HepG2 (cell line): Measurements from ENCODE around the gene KIF5B. TPM values are rescaled to one million over a fixed set of nuclear protein-coding genes. Genes with fewer than 3 reads are reported as not detected.

Experiments used
- ATAC-seq: fragments of 200-7000 bp; cut with Tn5 transposase; 3 replicates; pipeline ENCODE4 v1.9.1; 2020; ENCODE audit warnings: mild to moderate bottlenecking, moderate library complexity
- BruUV-seq: library from RNA; stranded (reverse); fragments of 400-500 nt; replicated peaks from 2 replicates; lab custom pipeline; 2021; lab: Mats Ljungman, UMichigan
- CTCF ChIA-PET: fragments of 300-600 bp; formaldehyde crosslinking; extraction: SDS; loops from one replicate; lab custom pipeline; 2021; ENCODE audit warnings: low total read pairs, inconsistent platforms, low intra/inter-chr PET ratio; lab: Yijun Ruan, JAX
- POLR2A ChIA-PET: fragments of 350-600 bp; sonication (Branson Sonifier 250); formaldehyde crosslinking; loops from one replicate; lab custom pipeline; 2020; ENCODE audit warnings: antibody characterized with exemption, inconsistent platforms; lab: Yijun Ruan, JAX
- DNase-seq: peaks from one replicate; pipeline ENCODE4 v3.0.0-alpha.2; 2015; ENCODE audit warnings: low spot score
- FAIRE-seq: peaks from 3 replicates; lab custom pipeline; 2011; peaks lifted over from hg19 to GRCh38; lab: Jason Lieb, UNC
- H2AFZ ChIP-seq: one replicate; pipeline ENCODE4 v1.6.1; 2011; ENCODE audit warnings: low read length, inconsistent platforms
- H3K27ac ChIP-seq: fragments of 300-600 bp; 3 replicates; pipeline ENCODE4 v1.8.0; 2011; ENCODE audit warnings: mixed run types, mild to moderate bottlenecking, mixed read lengths, low read length, inconsistent platforms; ENCODE audit not compliant: insufficient read depth; ENCODE audit errors: extremely low read length
- H3K27me3 ChIP-seq, 2 experiments: fragments of 200-600 bp in 1 of 2; 2 replicates in 1 of 2; 3 replicates in 1 of 2; pipeline versions ENCODE4 v1.6.0 to v1.8.0; 2011; ENCODE audit warnings: low read length in 2 of 2, mild to moderate bottlenecking in 2 of 2, moderate library complexity in 2 of 2, inconsistent platforms in 1 of 2; ENCODE audit not compliant: insufficient read depth in 2 of 2, control insufficient read depth in 1 of 2
- H3K36me3 ChIP-seq, 2 experiments: fragments of 200-600 bp in 1 of 2; replicated peaks in 1 of 2; 2 replicates in 1 of 2; 3 replicates in 1 of 2; pipeline versions ENCODE4 v1.5.1 to v1.8.0; 2011; ENCODE audit warnings: low read length in 2 of 2, inconsistent platforms in 1 of 2; ENCODE audit not compliant: insufficient read depth in 2 of 2, control insufficient read depth in 1 of 2
- H3K4me1 ChIP-seq: 2 replicates; pipeline ENCODE4 v1.5.1; 2012; ENCODE audit warnings: low read length, inconsistent platforms; ENCODE audit not compliant: insufficient read depth
- H3K4me2 ChIP-seq: 2 replicates; pipeline ENCODE4 v1.6.0; 2011; ENCODE audit warnings: low read depth, low read length, inconsistent platforms
- H3K4me3 ChIP-seq, 3 experiments: fragments of 200-600 bp in 1 of 3; sonication (generic), shearing (Covaris generic) in 1 of 3; replicated peaks in 1 of 3; 2 replicates each; pipeline ENCODE4 v1.5.1; 2011 to 2016; ENCODE audit warnings: low read length in 3 of 3, inconsistent platforms in 2 of 3, low read depth in 2 of 3, mild to moderate bottlenecking in 2 of 3, control low read depth in 1 of 3, mixed read lengths in 1 of 3; ENCODE audit not compliant: insufficient read depth in 1 of 3
- H3K79me2 ChIP-seq: one replicate; pipeline ENCODE4 v1.6.1; 2011; ENCODE audit warnings: low read length, inconsistent platforms; ENCODE audit not compliant: insufficient read depth
- H3K9ac ChIP-seq: 2 replicates; pipeline ENCODE4 v1.6.0; 2011; ENCODE audit warnings: mild to moderate bottlenecking, low read depth, low read length, inconsistent platforms; ENCODE audit not compliant: insufficient read depth
- H3K9me3 ChIP-seq: 2 replicates; pipeline ENCODE4 v1.5.1; 2012; ENCODE audit warnings: mild to moderate bottlenecking, low read length
- H4K20me1 ChIP-seq: 2 replicates; pipeline ENCODE4 v1.6.0; 2011; ENCODE audit warnings: inconsistent platforms, mild to moderate bottlenecking, low read length, moderate library complexity; ENCODE audit not compliant: insufficient read depth
- ATF7 ChIP-seq, 2 experiments: fragments of 450-650 bp in 1 of 2; sonication (generic) in 1 of 2; formaldehyde crosslinking in 1 of 2; IDR thresholded peaks; 2 replicates each; pipeline versions ENCODE4 v1.4.0 to v1.6.1; 2016 to 2020; ENCODE audit warnings: antibody characterized with exemption in 1 of 2, mild to moderate bottlenecking in 1 of 2, missing genetic modification reagents in 1 of 2
- ZNF430 ChIP-seq: sonication (generic); formaldehyde crosslinking; IDR thresholded peaks from 2 replicates; pipeline ENCODE4 v1.9.0; 2021; ENCODE audit warnings: mild to moderate bottlenecking, missing genetic modification reagents
- ZNF619 ChIP-seq: sonication (generic); formaldehyde crosslinking; IDR thresholded peaks from 2 replicates; pipeline ENCODE4 v1.4.0; 2020; ENCODE audit warnings: mild to moderate bottlenecking, missing genetic modification reagents
- WGBS: methylation state at CpG from one replicate; pipeline ENCODE4 v1.1.6; 2017; ENCODE audit warnings: low lambda C conversion rate; 5-methylcytosine and 5-hydroxymethylcytosine counted together
- in situ Hi-C: cut with HindIII; loops from 2 replicates; pipeline ENCODE4 v1.10.0; 2017; ENCODE audit warnings: low pct_unique_long_range_greater_than_20kb; ENCODE audit not compliant: extremely low pct_ligation_motif_present
- intact Hi-C: fragments of 100-400 bp; cut with micrococcal nuclease; formaldehyde crosslinking; loops from one replicate; pipeline ENCODE4 v1.10.0; 2022; ENCODE audit not compliant: unreplicated experiment
- polyA plus RNA-seq, 8 experiments: library from polyadenylated mRNA; depleted of rRNA in 3 of 8; stranded (reverse) in 7 of 8; unstranded in 1 of 8; fragments of >200 nt; fragmentation: Illumina TruSeq in 4 of 8; extraction: Trizol in 4 of 8; gene quantifications; 2 replicates each; pipeline versions ENCODE4 v1.2.1 to v1.2.3, GENCODE V29; 2011 to 2016; ENCODE audit warnings: low read depth in 4 of 8, missing spikeins in 1 of 8, mixed read lengths in 1 of 8; ENCODE audit not compliant: insufficient read depth in 1 of 8
- total RNA-seq, 5 experiments: library from RNA; depleted of rRNA; stranded (reverse); fragments of >200 nt; fragmentation: Illumina TruSeq; extraction: Trizol; gene quantifications; 2 replicates each; pipeline ENCODE4 v1.2.3, GENCODE V29; 2016; ENCODE audit warnings: low read depth in 1 of 5
- TF ChIP-seq, protein P1 (sequence below): IDR thresholded peaks from 2 replicates; pipeline ENCODE4 v1.6.1; 2012; ENCODE audit warnings: low read depth, low read length, improper control_type of control experiment
- TF ChIP-seq, protein P2 (sequence below), 2 experiments: fragments of 450-650 bp in 1 of 2; sonication (generic) in 1 of 2; formaldehyde crosslinking; IDR thresholded peaks; 2 replicates each; pipeline versions ENCODE4 v1.5.0 to v1.8.0; 2020 to 2022; ENCODE audit warnings: mild to moderate bottlenecking in 1 of 2, missing genetic modification reagents in 1 of 2
- TF ChIP-seq, protein P3 (sequence below): sonication (generic); formaldehyde crosslinking; IDR thresholded peaks from 2 replicates; pipeline ENCODE4 v1.5.1; 2020; ENCODE audit warnings: missing genetic modification reagents, mild to moderate bottlenecking, borderline replicate concordance
- TF ChIP-seq, protein P4 (sequence below): sonication (generic); formaldehyde crosslinking; IDR thresholded peaks from 2 replicates; pipeline ENCODE4 v1.4.0; 2020; ENCODE audit warnings: missing genetic modification reagents, mild to moderate bottlenecking, borderline replicate concordance

Gene KIF5B
- total and polyA plus RNA-seq, 2 of the 13 experiments (the other 11 are each of a cell fraction or from before 2014, with no cell fraction given) = 34.3 to 133 TPM

GRCh38 chr10:32103721-32104120, 47.5 kb upstream of the KIF5B start:
- POLR2A ChIA-PET = interaction anchor here (0.9 to 2.7 kb wide), 3 partner anchors 17 to 62 kb away, joined by 3 to 37 read pairs (median 5); no protein-coding TSS in a partner anchor
- Histone ChIP-seq H3K36me3 (no peaks in the 10 kb centered on the region), H3K4me1 (peaks cover 45% of the 10 kb centered on the region), H3K27ac (no peak overlapping the region), H2AFZ (no peak overlapping the region), H3K4me2 (no peak overlapping the region), H3K27me3 (no peaks in the 10 kb centered on the region), H3K79me2 (no peaks in the 10 kb centered on the region), H4K20me1 (no peaks in the 10 kb centered on the region), H3K9ac (no peak overlapping the region), H3K9me3 (peaks cover 4% of the 10 kb centered on the region), H3K4me3 (no peak overlapping the region)
- CTCF ChIA-PET = no interaction called here
- DNase-seq (no peak), ATAC-seq (no peak), FAIRE-seq (no peak)
- 83% methylated on average over 3 of the region's 3 CpGs for whole genome bisulfite sequencing
- in situ Hi-C loops (no loop called here), intact Hi-C loops (no loop called here)
- BruUV-seq = no TSS peak
- TF ChIP-seq, protein P1, sequence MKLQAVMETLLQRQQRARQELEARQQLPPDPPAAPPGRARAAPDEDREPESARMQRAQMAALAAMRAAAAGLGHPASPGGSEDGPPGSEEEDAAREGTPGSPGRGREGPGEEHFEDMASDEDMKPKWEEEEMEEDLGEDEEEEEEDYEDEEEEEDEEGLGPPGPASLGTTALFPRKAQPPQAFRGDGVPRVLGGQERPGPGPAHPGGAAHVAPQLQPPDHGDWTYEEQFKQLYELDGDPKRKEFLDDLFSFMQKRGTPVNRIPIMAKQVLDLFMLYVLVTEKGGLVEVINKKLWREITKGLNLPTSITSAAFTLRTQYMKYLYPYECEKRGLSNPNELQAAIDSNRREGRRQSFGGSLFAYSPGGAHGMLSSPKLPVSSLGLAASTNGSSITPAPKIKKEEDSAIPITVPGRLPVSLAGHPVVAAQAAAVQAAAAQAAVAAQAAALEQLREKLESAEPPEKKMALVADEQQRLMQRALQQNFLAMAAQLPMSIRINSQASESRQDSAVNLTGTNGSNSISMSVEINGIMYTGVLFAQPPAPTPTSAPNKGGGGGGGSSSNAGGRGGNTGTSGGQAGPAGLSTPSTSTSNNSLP = no peak
- TF ChIP-seq, protein P2, sequence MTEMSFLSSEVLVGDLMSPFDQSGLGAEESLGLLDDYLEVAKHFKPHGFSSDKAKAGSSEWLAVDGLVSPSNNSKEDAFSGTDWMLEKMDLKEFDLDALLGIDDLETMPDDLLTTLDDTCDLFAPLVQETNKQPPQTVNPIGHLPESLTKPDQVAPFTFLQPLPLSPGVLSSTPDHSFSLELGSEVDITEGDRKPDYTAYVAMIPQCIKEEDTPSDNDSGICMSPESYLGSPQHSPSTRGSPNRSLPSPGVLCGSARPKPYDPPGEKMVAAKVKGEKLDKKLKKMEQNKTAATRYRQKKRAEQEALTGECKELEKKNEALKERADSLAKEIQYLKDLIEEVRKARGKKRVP (CRISPR knock-in tag; IDR thresholded peaks at IDR 0.05) = no peak
- TF ChIP-seq, protein P3, sequence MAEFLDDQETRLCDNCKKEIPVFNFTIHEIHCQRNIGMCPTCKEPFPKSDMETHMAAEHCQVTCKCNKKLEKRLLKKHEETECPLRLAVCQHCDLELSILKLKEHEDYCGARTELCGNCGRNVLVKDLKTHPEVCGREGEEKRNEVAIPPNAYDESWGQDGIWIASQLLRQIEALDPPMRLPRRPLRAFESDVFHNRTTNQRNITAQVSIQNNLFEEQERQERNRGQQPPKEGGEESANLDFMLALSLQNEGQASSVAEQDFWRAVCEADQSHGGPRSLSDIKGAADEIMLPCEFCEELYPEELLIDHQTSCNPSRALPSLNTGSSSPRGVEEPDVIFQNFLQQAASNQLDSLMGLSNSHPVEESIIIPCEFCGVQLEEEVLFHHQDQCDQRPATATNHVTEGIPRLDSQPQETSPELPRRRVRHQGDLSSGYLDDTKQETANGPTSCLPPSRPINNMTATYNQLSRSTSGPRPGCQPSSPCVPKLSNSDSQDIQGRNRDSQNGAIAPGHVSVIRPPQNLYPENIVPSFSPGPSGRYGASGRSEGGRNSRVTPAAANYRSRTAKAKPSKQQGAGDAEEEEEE (CRISPR knock-in tag) = no peak
- TF ChIP-seq, protein P4, sequence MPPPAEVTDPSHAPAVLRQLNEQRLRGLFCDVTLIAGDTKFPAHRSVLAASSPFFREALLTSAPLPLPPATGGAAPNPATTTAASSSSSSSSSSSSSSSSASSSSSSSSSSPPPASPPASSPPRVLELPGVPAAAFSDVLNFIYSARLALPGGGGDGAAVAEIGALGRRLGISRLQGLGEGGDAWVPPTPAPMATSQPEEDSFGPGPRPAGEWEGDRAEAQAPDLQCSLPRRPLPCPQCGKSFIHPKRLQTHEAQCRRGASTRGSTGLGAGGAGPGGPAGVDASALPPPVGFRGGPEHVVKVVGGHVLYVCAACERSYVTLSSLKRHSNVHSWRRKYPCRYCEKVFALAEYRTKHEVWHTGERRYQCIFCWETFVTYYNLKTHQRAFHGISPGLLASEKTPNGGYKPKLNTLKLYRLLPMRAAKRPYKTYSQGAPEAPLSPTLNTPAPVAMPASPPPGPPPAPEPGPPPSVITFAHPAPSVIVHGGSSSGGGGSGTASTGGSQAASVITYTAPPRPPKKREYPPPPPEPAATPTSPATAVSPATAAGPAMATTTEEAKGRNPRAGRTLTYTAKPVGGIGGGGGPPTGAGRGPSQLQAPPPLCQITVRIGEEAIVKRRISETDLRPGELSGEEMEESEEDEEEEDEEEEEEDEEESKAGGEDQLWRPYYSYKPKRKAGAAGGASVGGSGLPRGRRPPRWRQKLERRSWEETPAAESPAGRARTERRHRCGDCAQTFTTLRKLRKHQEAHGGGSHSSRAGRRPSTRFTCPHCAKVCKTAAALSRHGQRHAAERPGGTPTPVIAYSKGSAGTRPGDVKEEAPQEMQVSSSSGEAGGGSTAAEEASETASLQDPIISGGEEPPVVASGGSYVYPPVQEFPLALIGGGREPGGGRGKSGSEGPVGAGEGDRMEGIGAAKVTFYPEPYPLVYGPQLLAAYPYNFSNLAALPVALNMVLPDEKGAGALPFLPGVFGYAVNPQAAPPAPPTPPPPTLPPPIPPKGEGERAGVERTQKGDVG (CRISPR knock-in tag) = no peak
- TF ChIP-seq ZNF430 (no peak), ATF7 (IDR thresholded peaks at IDR 0.05) (no peak), ATF7 (CRISPR knock-in tag; IDR thresholded peaks at IDR 0.05) (no peak), ZNF619 (CRISPR knock-in tag) (no peak)
